Renal cortical epithelial cell (primary cell): ENCODE data around the gene FBXO3. TPM values are rescaled to one million over a fixed set of nuclear protein-coding genes. Genes with fewer than 3 reads are reported as not detected.
A peak's percentile ranks its signal among the peaks of the same experiment; 100 is the strongest.

Source experiments
- DNase-seq: peaks from one replicate; pipeline ENCODE4 v3.0.0-alpha.2; 2011; ENCODE audit warnings: low read depth
- total RNA-seq: library from RNA; depleted of rRNA; stranded (reverse); fragments of >200 nt; gene quantifications from 2 replicates; pipeline ENCODE4 v1.2.3, GENCODE V29; 2014

FBXO3 gene
- total RNA-seq, 1 donor from 2014 or later: 57.1 TPM

DNA sequence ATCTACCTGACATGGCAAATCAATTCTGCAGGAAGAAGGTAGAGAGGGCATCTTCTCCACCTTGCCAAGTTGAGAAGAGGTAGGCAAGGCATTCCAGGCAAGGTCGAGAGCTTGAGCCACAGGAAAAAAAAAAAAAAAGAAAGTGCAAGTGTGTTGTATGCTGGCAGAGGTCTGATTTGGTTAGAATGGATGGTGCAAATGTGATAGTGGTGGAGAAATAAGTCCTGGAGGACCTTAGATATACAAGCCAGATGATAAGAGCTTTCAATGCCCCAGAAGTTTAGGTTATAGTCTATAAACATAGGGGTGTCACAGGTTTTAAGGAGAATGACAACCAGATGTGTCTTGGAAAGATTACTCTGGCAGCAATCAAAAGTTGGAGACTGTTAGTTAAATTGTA is 1.4 kb downstream of the FBXO3 start:
- DNase-seq: no peak

GRCh38 chr11:33772300-33772699 is 2.0 kb downstream of the FBXO3 start:
- DNase-seq: peak; percentile 61

- no peak for DNase-seq
Observed at GRCh38 chr11:33770236-33770635, 4.1 kb downstream of the FBXO3 start.

GRCh38 chr11:33769542-33769941 is 4.8 kb downstream of the FBXO3 start:
- no peak for DNase-seq

DNA sequence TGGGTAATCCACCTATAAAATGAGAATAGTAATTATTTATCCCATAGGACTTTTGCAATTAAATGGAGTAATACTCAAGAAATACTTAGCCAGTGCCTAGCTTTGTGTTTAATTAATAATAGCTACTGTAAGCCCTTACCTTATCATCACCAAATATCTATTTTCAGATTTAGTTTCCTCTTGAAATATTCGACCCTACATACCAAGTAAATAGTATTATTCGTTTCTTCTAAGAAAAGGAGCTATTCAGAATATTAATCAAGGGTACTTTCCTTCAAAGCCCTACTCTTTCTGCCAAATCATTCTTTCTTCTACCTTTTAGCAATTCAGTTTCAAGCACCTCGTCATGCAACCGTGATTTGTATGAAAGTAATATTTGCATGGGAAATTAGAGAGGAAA is 6.7 kb downstream of the FBXO3 start:
- no peak for DNase-seq

DNA sequence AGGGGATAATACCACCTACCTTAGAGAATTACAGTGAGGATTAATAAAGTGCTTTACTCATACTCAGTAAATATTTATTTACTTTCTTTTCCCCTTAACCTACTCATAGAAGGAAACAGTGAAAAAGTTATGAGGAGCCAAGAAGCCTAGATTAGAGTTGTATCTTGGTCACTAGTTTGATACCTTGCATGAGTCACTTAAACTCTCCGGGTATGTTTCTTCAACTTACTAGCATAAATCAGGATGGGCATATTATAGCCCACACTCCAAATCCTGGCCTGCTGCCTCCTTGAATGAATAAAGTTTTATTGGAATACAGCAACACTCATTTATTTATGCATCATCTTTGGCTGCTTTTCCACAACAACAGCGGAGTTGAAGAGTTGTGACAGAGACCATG is 8.2 kb downstream of the FBXO3 start:
- DNase-seq: no peak

GRCh38 chr11:33761471-33761870 is 12.8 kb downstream of the FBXO3 start:
- DNase-seq: no peak

DNA sequence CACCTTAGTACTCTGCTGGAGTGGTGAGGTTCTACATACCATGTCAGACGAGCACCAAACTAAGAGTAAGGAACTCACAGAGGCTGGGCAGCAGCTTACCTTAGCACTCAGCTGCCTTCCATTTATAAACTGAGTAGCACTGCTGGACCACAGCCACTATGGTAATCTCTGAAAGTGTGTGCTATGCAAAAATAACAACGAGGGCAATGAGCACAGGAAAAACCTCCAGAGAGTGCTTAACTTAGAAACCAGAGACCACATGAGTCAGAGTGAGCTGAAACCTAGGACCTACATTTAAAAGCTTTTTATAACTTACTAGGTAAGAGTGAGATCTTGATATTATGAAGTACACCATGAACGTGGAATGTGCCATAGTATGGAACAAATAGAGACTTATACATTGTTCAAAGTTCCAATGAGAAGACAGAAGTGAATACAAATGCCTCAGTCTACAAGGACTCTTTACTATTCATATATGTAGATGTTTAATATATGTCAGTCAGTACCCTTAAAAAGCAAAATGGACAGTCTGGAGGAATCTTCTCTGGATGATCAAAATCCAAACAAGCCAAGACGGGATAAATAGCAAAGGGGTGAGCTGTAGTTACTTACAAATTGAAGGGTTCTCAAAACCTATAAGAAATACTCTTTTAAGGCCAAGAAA is 20.9 kb downstream of the FBXO3 start:
- peak; percentile 77 for DNase-seq

DNA sequence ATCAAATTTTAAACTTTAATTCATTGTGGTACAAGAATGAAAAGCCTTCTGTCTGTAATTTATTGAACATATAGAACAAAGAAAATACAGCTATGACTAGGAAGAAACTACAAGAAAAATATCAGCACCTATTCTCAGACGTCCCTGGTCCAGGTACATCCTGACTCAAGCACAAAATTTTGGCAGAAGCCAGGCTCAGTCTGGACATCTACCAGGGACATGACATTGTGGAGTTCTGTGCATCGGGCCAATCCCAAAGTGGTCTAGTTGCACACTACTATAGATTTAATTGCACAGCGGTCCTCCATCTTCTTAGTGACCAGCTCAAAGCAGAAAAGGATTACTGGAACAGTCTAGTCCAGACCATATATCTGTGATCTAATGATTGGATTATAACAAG is 22.4 kb downstream of the FBXO3 start:
- no peak for DNase-seq

- DNase-seq: no peak
Observed at GRCh38 chr11:33747979-33748378, 26.3 kb downstream of the FBXO3 start.

DNA sequence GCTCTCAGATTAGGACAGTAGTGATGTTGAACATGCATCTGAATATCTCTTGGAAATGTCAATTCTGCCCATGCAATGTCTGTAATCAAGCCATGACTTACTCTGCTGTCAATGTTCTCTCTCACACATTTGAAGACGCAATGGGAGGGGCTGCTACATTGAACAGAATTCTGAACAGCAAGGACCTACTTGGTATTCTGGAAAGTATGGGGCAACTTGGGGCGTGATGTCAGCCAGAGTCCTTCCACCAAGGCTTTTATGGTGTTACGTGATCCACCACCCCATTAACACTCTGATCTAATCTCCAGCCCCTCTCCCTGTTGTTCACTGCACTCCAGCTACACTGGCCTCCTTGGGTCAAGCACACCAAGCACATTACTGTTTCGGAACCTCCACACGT is 31.0 kb downstream of the FBXO3 start:
- no peak for DNase-seq

GRCh38 chr11:33742249-33742851 is 32.0 kb downstream of the FBXO3 start:
- peak; percentile 54 for DNase-seq

GRCh38 chr11:33741806-33742205 is 32.5 kb downstream of the FBXO3 start:
- DNase-seq: no peak

DNA sequence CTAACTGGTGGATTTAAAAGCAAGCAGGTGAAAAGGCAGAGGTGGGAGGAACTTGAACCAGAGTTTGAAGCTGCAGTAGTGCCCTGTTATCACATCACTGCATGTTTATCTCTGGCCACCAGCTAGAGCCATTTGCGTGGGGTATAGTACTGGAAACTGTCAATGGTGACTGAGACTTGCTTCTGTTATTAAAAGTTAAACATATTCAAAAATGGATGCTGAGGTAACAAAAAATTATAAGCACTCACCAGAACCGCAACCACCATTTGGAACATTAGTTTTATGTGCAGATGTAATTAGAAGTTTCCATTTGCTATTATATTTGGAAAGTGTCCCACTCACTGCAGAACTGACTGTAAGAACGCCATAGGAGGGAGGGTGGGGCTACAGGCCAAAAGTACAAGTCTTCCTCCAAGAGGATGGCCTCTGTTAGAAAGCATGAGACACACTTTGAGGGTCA is 36.9 kb downstream of the FBXO3 start:
- no peak for DNase-seq

- DNase-seq: peak; percentile 80
Observed at GRCh38 chr11:33736148-33736812, 38.0 kb downstream of the FBXO3 start, which contains the start of gene CD59. TSS of gene CD59 (minus strand) at chr11:33736423. CDS start at chr11:33722445, 13,978 bp downstream.

- DNase-seq: peak; percentile 45
Observed at GRCh38 chr11:33735271-33736147, 38.8 kb downstream of the FBXO3 start.

DNA sequence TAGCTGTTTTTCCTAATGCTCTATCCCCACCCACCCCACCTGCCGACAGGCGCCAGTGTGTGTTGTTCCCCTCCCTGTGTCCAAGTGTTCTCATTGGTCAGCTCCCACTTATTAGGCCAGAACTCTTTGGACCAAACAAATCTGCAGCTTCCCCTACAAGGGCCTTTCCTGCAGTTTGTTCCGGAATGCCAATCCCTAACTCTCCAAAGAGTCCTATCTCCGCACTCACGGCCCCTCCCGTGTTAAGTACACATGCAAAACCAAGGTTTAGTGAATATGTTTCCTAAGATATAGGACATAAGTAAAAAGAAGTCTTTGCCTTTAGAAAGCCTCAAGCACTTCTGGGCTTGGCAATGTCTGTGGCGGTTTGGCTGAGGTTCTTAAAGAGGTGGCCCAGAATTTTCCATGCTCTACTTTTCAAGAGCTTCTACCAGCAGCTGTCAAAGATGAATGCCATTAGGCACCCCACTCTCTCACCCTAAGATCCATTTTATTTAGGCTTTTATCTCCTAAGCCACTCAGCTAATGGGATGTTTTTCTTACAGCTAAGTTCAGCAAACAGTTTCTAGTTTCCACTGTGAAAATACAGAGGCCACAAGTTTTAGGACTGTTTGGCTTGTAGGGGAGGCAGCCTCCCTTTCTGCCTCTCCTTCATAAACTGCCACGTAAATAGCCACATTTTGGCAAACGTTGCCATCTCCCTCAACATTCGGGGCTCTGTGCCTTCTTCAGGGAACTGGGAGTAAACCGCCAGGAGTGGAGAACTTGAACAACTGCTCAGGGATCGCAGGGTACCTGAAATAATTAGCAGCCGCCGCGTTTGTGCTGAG is 39.7 kb downstream of the FBXO3 start:
- peak; percentile 51 for DNase-seq

DNA sequence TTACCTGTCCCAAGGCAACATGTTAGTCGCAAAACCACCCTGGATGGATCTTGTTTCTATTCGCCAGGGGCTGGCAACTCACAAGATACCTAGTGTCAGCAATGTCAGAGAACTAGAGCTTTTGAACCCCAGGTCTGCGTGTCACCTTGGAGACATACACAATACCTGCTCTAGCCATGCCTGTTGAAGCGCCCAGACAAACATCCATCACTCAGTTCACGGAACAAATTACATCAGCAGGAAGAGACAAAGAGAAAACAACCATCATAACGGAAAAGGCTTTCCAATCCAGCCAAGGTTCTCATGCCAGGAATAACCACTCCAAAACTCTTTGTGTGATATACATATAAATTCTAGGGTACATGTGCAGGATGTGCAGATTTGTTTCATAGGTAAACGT is 40.3 kb downstream of the FBXO3 start:
- peak; percentile 32 for DNase-seq

GRCh38 chr11:33731723-33732531 is 42.4 kb downstream of the FBXO3 start:
- peak; percentile 58 for DNase-seq

DNA sequence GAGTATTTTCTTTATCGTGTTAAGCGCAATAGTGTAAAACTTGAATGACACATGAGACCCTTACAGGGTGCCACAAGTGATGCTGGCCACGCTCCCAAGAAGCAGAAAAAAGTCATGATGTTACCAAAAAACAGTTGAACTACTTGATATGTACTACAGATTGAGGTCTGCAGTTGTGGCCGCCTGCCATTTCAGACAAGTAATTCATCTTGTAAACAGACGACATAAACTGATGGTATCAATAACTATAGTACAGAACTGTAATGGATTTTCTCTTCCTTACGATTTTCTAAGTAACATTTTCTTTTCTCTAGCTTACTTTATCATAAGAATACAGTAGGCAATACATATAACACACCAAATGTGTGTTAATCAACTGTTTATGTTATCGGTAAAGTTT is 43.6 kb downstream of the FBXO3 start:
- DNase-seq: no peak
